ENCODE measurements around the gene PLEKHM2.

Gene PLEKHM2

DNA sequence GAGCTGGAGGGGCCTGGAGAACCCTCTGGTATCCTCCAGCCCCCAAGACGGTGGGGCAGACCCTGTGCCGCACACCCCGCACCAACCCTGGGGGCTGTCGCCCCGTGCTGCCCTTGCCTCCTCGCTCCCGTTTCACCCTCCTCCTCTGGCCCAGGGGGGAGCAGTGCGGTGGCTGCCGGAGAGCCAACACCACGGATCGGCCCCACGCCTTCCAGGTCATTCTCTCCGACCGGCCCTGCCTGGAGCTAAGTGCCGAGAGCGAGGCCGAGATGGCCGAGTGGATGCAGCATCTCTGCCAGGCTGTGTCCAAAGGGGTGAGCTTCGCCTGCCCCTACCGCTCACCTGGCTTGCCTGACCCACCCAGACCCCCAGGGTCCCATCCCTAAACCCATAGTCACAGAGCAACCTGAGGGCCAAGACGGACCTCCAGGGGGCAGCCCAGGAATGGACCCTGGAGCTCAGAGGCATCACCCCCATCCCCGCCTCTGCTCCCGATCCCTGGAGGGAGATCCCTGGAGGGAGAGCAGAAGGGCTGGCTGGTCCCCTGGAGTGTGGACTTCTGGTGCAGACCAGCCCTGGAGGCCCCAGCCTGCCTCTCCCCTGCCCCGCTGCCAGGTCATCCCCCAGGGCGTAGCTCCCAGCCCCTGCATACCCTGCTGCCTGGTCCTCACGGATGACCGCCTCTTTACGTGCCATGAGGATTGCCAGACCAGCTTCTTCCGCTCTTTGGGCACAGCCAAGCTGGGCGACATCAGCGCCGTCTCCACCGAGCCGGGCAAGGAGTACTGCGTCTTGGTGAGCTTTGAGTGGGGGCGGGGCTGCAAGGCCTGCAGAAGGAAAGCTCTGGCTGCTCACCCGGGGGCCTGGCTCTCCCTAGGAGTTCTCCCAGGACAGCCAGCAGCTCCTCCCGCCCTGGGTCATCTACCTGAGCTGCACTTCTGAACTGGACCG is 47.9 kb downstream of the PLEKHM2 start:
- TF ChIP-seq, protein P1, sequence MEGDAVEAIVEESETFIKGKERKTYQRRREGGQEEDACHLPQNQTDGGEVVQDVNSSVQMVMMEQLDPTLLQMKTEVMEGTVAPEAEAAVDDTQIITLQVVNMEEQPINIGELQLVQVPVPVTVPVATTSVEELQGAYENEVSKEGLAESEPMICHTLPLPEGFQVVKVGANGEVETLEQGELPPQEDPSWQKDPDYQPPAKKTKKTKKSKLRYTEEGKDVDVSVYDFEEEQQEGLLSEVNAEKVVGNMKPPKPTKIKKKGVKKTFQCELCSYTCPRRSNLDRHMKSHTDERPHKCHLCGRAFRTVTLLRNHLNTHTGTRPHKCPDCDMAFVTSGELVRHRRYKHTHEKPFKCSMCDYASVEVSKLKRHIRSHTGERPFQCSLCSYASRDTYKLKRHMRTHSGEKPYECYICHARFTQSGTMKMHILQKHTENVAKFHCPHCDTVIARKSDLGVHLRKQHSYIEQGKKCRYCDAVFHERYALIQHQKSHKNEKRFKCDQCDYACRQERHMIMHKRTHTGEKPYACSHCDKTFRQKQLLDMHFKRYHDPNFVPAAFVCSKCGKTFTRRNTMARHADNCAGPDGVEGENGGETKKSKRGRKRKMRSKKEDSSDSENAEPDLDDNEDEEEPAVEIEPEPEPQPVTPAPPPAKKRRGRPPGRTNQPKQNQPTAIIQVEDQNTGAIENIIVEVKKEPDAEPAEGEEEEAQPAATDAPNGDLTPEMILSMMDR (IDR thresholded peaks at IDR 0.05; ENCODE audit: low read depth, low read length), result no peak
- no peak overlapping the region for H3K4me3 ChIP-seq (ENCODE audit: low read depth, low read length)
- H3K4me1 ChIP-seq, result no peaks in the 10 kb centered on the region
- no peaks in the 10 kb centered on the region for H3K9me3 ChIP-seq
- DNase-seq, result no peak
- H3K36me3 ChIP-seq, result peaks cover 3% of the 10 kb centered on the region; the same call in 1 of the 2 replicates
- H3K27me3 ChIP-seq, result no peaks in the 10 kb centered on the region

DNA sequence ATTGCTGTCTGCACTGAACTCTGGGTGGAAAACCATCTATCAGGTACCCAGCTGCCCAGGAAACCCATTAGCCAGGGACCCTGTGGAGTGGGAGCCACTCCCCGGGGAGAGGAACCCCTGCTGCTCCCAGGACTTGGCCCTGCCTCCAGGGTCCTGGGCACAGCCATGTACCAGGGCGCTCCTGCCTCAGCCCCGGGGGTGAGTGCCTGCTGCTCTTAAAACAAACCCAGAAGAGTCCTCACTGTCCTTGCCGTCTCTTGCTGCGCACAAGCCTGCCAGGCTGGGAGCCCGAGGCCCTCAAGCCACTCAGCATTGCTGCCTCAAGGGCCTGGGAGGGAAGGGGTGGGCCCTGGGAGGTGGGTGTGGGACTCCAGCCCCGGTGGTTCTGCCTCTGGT is 48.6 kb downstream of the PLEKHM2 start:
- Histone ChIP-seq H3K36me3 (peaks cover 3% of the 10 kb centered on the region; the same call in 1 of the 2 replicates), H3K4me3 (ENCODE audit: low read depth, low read length) (no peak overlapping the region)
- TF ChIP-seq, protein P1 (IDR thresholded peaks at IDR 0.05; ENCODE audit: low read depth, low read length), result no peak

DNA sequence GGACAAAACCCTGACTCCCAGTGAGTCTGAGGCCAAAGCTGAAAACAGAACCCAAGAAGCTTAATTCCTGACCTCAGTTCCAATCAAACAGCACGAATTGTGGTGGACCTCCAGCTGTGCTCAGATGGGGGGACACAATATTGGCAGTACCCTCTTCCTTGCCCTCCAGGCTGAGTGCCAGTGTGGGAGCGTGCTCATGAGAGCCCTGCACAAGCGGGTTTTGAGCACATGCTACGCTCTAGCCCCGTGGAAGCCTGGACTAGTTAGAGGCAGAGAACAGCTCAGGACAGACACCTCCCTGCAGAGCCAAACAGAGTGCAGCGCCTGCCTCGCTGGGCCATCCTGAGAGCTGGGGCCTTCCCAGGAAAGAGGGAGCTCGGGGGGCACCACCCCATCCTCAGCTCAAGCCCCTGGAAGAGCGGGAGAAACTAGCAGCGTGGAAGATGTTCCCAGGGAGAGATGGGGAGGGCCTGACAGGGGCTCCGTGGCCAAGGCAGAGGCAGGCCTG is 49.2 kb downstream of the PLEKHM2 start:
- Histone ChIP-seq H3K36me3 (peaks cover 3% of the 10 kb centered on the region; the same call in 1 of the 2 replicates), H3K4me1 (no peaks in the 10 kb centered on the region), H3K4me3 (ENCODE audit: low read depth, low read length) (no peak overlapping the region), H3K9me3 (no peaks in the 10 kb centered on the region), H3K27me3 (no peaks in the 10 kb centered on the region)
- TF ChIP-seq, protein P1 (IDR thresholded peaks at IDR 0.05; ENCODE audit: low read depth, low read length), result no peak
- no peak for DNase-seq

More for the DNA sequence above, 48.6 kb downstream of the PLEKHM2 start:
- Histone ChIP-seq H3K4me1 (no peaks in the 10 kb centered on the region), H3K9me3 (no peaks in the 10 kb centered on the region), H3K27me3 (no peaks in the 10 kb centered on the region)
- DNase-seq, result no peak

DNA sequence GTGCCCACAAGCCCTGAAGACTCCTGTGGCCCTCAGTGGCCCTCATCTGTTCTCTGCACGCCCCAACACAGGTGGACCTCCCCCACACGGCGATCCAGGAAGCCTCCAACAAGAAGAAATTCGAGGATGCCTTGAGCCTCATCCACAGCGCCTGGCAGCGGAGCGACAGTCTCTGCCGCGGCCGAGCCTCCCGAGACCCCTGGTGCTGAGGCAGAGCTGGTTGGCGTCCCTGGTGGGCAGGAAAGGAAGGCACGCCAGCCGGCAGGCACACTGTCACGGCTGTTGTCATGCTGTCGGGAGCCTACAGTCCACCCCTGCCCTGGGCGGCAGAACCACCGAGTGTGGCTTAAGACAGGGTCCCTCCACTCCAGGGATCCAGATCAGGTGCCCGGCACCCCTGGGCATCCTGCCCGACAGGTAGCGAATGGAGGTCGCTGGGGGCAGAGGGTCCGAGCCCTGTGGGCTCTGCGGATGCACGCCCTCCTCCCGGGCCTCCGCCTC is 49.7 kb downstream of the PLEKHM2 start:
- no peak for DNase-seq
- no peaks in the 10 kb centered on the region for H3K9me3 ChIP-seq
- no peaks in the 10 kb centered on the region for H3K27me3 ChIP-seq
- TF ChIP-seq, protein P1 (IDR thresholded peaks at IDR 0.05; ENCODE audit: low read depth, low read length), result no peak
- H3K4me1 ChIP-seq, result no peaks in the 10 kb centered on the region
- H3K36me3 ChIP-seq, result peaks cover 3% of the 10 kb centered on the region; the same call in 1 of the 2 replicates
- H3K4me3 ChIP-seq (ENCODE audit: low read depth, low read length), result no peak overlapping the region

DNA sequence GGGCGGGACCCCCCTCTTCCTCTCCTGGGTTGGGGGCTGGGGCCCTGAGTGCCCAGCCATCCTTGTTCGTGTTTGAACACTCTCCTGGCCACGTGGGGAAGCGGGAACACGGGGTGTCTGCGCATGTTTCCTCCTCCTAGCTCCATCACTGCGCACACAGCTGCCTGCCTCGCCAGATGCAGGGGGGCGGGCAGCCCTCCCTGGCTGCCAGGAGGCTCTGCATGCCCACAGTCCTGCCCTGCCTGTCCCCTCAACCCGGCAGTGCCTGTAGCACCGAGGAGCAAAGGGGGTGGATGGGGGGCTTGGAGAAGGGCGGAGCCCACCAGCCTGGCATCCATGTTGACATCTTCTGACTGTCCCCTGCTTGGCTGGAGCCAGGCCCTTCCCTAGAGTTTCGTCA is 50.2 kb downstream of the PLEKHM2 start:
- TF ChIP-seq, protein P1 (IDR thresholded peaks at IDR 0.05; ENCODE audit: low read depth, low read length), result no peak
- Histone ChIP-seq H3K27me3 (no peaks in the 10 kb centered on the region), H3K36me3 (peaks cover 3% of the 10 kb centered on the region; the same call in 1 of the 2 replicates), H3K4me1 (no peaks in the 10 kb centered on the region), H3K4me3 (ENCODE audit: low read depth, low read length) (no peak overlapping the region), H3K9me3 (no peaks in the 10 kb centered on the region)
- DNase-seq, result no peak
